H1 (cell line): ENCODE results near the gene ARHGAP15. TPM values are rescaled to one million over a fixed set of nuclear protein-coding genes. Genes with fewer than 3 reads are reported as not detected.

Experiments
- CTCF ChIA-PET: fragments of 300-600 bp; sonication (Branson Sonifier 250); formaldehyde crosslinking; loops from one replicate; lab custom pipeline; 2021; ENCODE audit not compliant: partially characterized antibody; lab: Charles Lee
- POLR2A ChIA-PET: fragments of 300-600 bp; sonication (Branson Sonifier 250); formaldehyde crosslinking; loops from one replicate; lab custom pipeline; 2021; ENCODE audit warnings: inconsistent platforms; ENCODE audit not compliant: partially characterized antibody; lab: Charles Lee
- DNase-seq, 2 experiments: peaks; one replicate each; pipeline versions ENCODE4 v3.0.0 to v3.0.0-alpha.2; 2010 to 2022; ENCODE audit warnings: low spot score in 2 of 2, low read depth in 1 of 2, mixed read lengths in 1 of 2
- FAIRE-seq: peaks from 2 replicates; lab custom pipeline; 2011; peaks lifted over from hg19 to GRCh38; lab: Jason Lieb, UNC
- H2AFZ ChIP-seq: 2 replicates; pipeline ENCODE4 v1.8.1; 2012; ENCODE audit warnings: low read length, inconsistent platforms
- H2AK5ac ChIP-seq: 2 replicates; pipeline ENCODE4 v1.6.1; 2013; ENCODE audit warnings: low read depth, low read length
- H2BK120ac ChIP-seq: replicated peaks from 2 replicates; pipeline ENCODE3; 2013; ENCODE audit warnings: low read depth, low read length, inconsistent platforms
- H2BK12ac ChIP-seq: 2 replicates; pipeline ENCODE4 v1.6.1; 2013; ENCODE audit warnings: low read depth, low read length
- H2BK15ac ChIP-seq: 2 replicates; pipeline ENCODE4 v1.6.1; 2013; ENCODE audit warnings: low read length
- H2BK20ac ChIP-seq: 2 replicates; pipeline ENCODE4 v1.6.1; 2013; ENCODE audit warnings: low read length
- H2BK5ac ChIP-seq: 2 replicates; pipeline ENCODE4 v1.6.1; 2013; ENCODE audit warnings: low read depth, low read length
- H3K14ac ChIP-seq: 2 replicates; pipeline ENCODE4 v1.6.1; 2013; ENCODE audit warnings: inconsistent platforms; ENCODE audit not compliant: insufficient read length
- H3K18ac ChIP-seq: 2 replicates; pipeline ENCODE4 v1.6.1; 2013; ENCODE audit warnings: low read length; ENCODE audit errors: extremely low read depth
- H3K23ac ChIP-seq: 2 replicates; pipeline ENCODE4 v1.6.1; 2013; ENCODE audit warnings: inconsistent platforms; ENCODE audit not compliant: insufficient read length
- H3K23me2 ChIP-seq: 2 replicates; pipeline ENCODE4 v1.6.1; 2013; ENCODE audit warnings: low read depth, low read length
- H3K27ac ChIP-seq: 2 replicates; pipeline ENCODE4 v1.6.1; 2011; ENCODE audit warnings: low read depth, low read length, inconsistent platforms
- H3K27me3 ChIP-seq, 4 experiments: replicated peaks in 1 of 4; 1 replicate in 1 of 4; 2 replicates in 3 of 4; pipeline versions ENCODE4 v1.6.1 to v1.8.1; 2011 to 2013; ENCODE audit warnings: low read length in 3 of 4, mild to moderate bottlenecking in 3 of 4, inconsistent platforms in 2 of 4, mixed read lengths in 2 of 4, moderate library complexity in 1 of 4; ENCODE audit not compliant: control insufficient read depth in 3 of 4, insufficient read depth in 3 of 4; ENCODE audit errors: extremely low read depth in 1 of 4
- H3K36me3 ChIP-seq, 4 experiments: 2 replicates each; pipeline versions ENCODE4 v1.6.1 to v1.8.1; 2011 to 2013; ENCODE audit warnings: mild to moderate bottlenecking in 4 of 4, low read length in 3 of 4, moderate library complexity in 2 of 4, control low read depth in 1 of 4, inconsistent platforms in 1 of 4; ENCODE audit not compliant: insufficient read depth in 4 of 4, control insufficient read depth in 2 of 4
- H3K4ac ChIP-seq: replicated peaks from 2 replicates; pipeline ENCODE3; 2013; ENCODE audit warnings: low read length, low read depth, mixed read lengths, inconsistent platforms; ENCODE audit not compliant: insufficient read length
- H3K4me1 ChIP-seq, 4 experiments: replicated peaks in 1 of 4; 1 replicate in 1 of 4; 2 replicates in 3 of 4; pipeline versions ENCODE4 v1.6.1 to v1.8.1; 2011 to 2013; ENCODE audit warnings: low read length in 3 of 4, inconsistent platforms in 2 of 4, mixed read lengths in 1 of 4; ENCODE audit not compliant: insufficient read depth in 4 of 4, control insufficient read depth in 3 of 4
- H3K4me2 ChIP-seq, 2 experiments: 2 replicates each; pipeline versions ENCODE4 v1.6.1 to v1.8.1; 2011 to 2013; ENCODE audit warnings: low read depth in 2 of 2, low read length in 2 of 2, control low read depth in 1 of 2, inconsistent platforms in 1 of 2, mild to moderate bottlenecking in 1 of 2; ENCODE audit not compliant: insufficient read depth in 1 of 2
- H3K4me3 ChIP-seq, 4 experiments: fragments of 200-600, 300-600 bp in 1 of 4; sonication (generic), shearing (Covaris generic), sonication (Bioruptor Twin) in 1 of 4; 2 replicates each; pipeline versions ENCODE4 v1.5.1 to v1.8.1; 2011 to 2016; ENCODE audit warnings: low read length in 4 of 4, low read depth in 3 of 4, control low read depth in 2 of 4, inconsistent platforms in 2 of 4, mild to moderate bottlenecking in 2 of 4, mixed read lengths in 1 of 4, moderate library complexity in 1 of 4; ENCODE audit not compliant: insufficient read depth in 2 of 4; ENCODE audit errors: extremely low read depth in 1 of 4
- H3K56ac ChIP-seq: replicated peaks from 2 replicates; pipeline ENCODE3; 2013; ENCODE audit warnings: low read depth, mild to moderate bottlenecking, mixed read lengths, low read length, inconsistent platforms; ENCODE audit not compliant: insufficient read length
- H3K79me1 ChIP-seq: 2 replicates; pipeline ENCODE4 v1.6.1; 2013; ENCODE audit warnings: low read depth, low read length, control low read depth
- H3K79me2 ChIP-seq, 2 experiments: 2 replicates each; pipeline versions ENCODE4 v1.6.1 to v1.8.1; 2012 to 2013; ENCODE audit warnings: low read length in 2 of 2, mild to moderate bottlenecking in 2 of 2, inconsistent platforms in 1 of 2; ENCODE audit not compliant: insufficient read depth in 2 of 2, control insufficient read depth in 1 of 2
- H3K9ac ChIP-seq, 4 experiments: replicated peaks in 1 of 4; 1 replicate in 1 of 4; 2 replicates in 3 of 4; pipeline versions ENCODE4 v1.6.1 to v1.8.1; 2011 to 2013; ENCODE audit warnings: low read depth in 3 of 4, low read length in 3 of 4, control low read depth in 2 of 4, mild to moderate bottlenecking in 2 of 4, moderate library complexity in 2 of 4, inconsistent platforms in 1 of 4; ENCODE audit errors: extremely low read depth in 1 of 4
- H3K9me3 ChIP-seq, 2 experiments: 2 replicates each; pipeline versions ENCODE4 v1.6.1 to v1.8.1; 2012 to 2013; ENCODE audit warnings: mild to moderate bottlenecking in 2 of 2, moderate library complexity in 2 of 2, control low read depth in 1 of 2, inconsistent platforms in 1 of 2, low read depth in 1 of 2, low read length in 1 of 2, mixed read lengths in 1 of 2; ENCODE audit not compliant: insufficient read depth in 2 of 2
- H4K20me1 ChIP-seq, 2 experiments: replicated peaks in 1 of 2; 2 replicates each; pipeline versions ENCODE3 to v1.8.1; 2011 to 2013; ENCODE audit warnings: inconsistent platforms in 2 of 2, low read length in 2 of 2, mild to moderate bottlenecking in 1 of 2; ENCODE audit not compliant: insufficient read depth in 2 of 2, control insufficient read depth in 1 of 2
- H4K5ac ChIP-seq: 2 replicates; pipeline ENCODE4 v1.6.1; 2013; ENCODE audit warnings: low read length, low read depth, mixed read lengths, inconsistent platforms; ENCODE audit not compliant: insufficient read length
- H4K8ac ChIP-seq: 2 replicates; pipeline ENCODE4 v1.8.0; 2013; ENCODE audit warnings: mild to moderate bottlenecking, moderate library complexity, low read length, inconsistent platforms; ENCODE audit not compliant: insufficient read depth; ENCODE audit errors: extremely low read depth
- H4K91ac ChIP-seq: replicated peaks from 2 replicates; pipeline ENCODE3; 2013; ENCODE audit warnings: low read length, mixed read lengths, inconsistent platforms; ENCODE audit not compliant: insufficient read length
- GABPA ChIP-seq: IDR thresholded peaks from 2 replicates; pipeline ENCODE4 v1.6.1; 2011; ENCODE audit warnings: mild to moderate bottlenecking, low read length, moderate library complexity, borderline replicate concordance; ENCODE audit not compliant: insufficient read depth
- GTF2F1 ChIP-seq: IDR thresholded peaks from 2 replicates; pipeline ENCODE4 v1.6.1; 2012; ENCODE audit warnings: low read depth, low read length, improper control_type of control experiment, borderline replicate concordance
- PHF8 ChIP-seq: fragments of 200-600 bp; sonication (generic); conservative IDR thresholded peaks from 2 replicates; pipeline ENCODE4 v1.7.1; 2012; ENCODE audit warnings: low read depth, mild to moderate bottlenecking, inconsistent platforms, low read length, moderate library complexity
- POU5F1 ChIP-seq: IDR thresholded peaks from 2 replicates; pipeline ENCODE4 v1.6.1; 2011; ENCODE audit warnings: low read depth, mild to moderate bottlenecking, low read length, moderate library complexity
- WGBS, 2 experiments: shearing (Covaris generic) in 1 of 2; methylation state at CpG; one replicate each; pipeline versions ENCODE4 v1.1.6 to v1.1.7; 2013 to 2015; ENCODE audit warnings: low lambda C conversion rate in 2 of 2, mixed read lengths in 2 of 2, inconsistent platforms in 1 of 2, low coverage in 1 of 2, missing lambda C conversion rate in 1 of 2; ENCODE audit not compliant: insufficient replicate concordance in 2 of 2, insufficient coverage in 1 of 2, insufficient read length in 1 of 2; ENCODE audit errors: extremely low coverage in 1 of 2, missing lambda C conversion rate in 1 of 2; 5-methylcytosine and 5-hydroxymethylcytosine counted together
- polyA plus RNA-seq, 7 experiments: library from polyadenylated mRNA; depleted of rRNA in 3 of 7; stranded (reverse) in 5 of 7; unstranded in 2 of 7; fragments of >200 nt in 5 of 7; fragments of 200-250 nt in 2 of 7; gene quantifications; 1 replicate in 5 of 7; 2 replicates in 1 of 7; 4 replicates in 1 of 7; pipeline versions ENCODE4 v1.2.1 to v1.2.3, GENCODE V29; 2011 to 2013; ENCODE audit warnings: missing spikeins in 2 of 7, mixed read lengths in 2 of 7
- total RNA-seq: library from RNA; stranded (reverse); fragmentation: NEBNext Ultra II Directional; extraction: Animal tissue kit (Norgen Biotek cat#: 25700); gene quantifications from 2 replicates; pipeline ENCODE4 v1.2.1, GENCODE V29; 2021
- TF ChIP-seq, protein P1 (sequence below): IDR thresholded peaks from 2 replicates; pipeline ENCODE4 v1.6.1; 2012; ENCODE audit warnings: inconsistent platforms

The ARHGAP15 gene
- total and polyA plus RNA-seq, 2 of the 8 experiments (the other 6 are each of a cell fraction or from before 2014, with no cell fraction given), result not detected

DNA sequence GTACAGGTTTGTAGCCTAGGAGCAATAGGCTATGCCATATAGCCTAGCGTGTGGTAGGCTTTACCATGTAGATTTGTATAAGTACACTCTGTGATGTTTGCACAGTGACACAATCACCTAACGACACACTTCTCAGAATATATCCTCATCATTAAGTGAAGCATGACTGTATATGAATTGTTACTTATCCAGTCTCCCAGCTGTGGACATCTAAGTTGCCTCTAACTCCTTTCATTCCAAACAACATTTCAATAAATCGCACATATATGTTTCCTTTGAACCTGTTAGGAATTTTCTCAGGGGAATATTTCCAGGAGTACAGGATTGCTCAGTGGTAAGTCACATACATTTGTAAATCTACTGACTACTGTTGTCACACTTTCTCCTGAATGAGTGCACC lies 90.0 kb downstream of the ARHGAP15 start:
- Histone ChIP-seq H3K36me3 (no peaks in the 10 kb centered on the region), H3K9ac (no peak overlapping the region), H3K27ac (no peak overlapping the region), H2AK5ac (no peak overlapping the region), H4K20me1 (no peaks in the 10 kb centered on the region), H3K56ac (no peak overlapping the region), H3K4ac (no peak overlapping the region), H2BK120ac (no peak overlapping the region), H3K4me1 (no peaks in the 10 kb centered on the region), H4K91ac (no peak overlapping the region), H3K23me2 (no peaks in the 10 kb centered on the region), H4K5ac (no peak overlapping the region), H2BK5ac (no peak overlapping the region), H3K79me1 (no peaks in the 10 kb centered on the region), H3K27me3 (no peaks in the 10 kb centered on the region), H3K4me3 (no peak overlapping the region), H2BK15ac (no peak overlapping the region), H4K8ac (no peak overlapping the region), H3K9me3 (no peaks in the 10 kb centered on the region), H3K14ac (no peak overlapping the region), H3K18ac (no peak overlapping the region), H3K79me2 (no peaks in the 10 kb centered on the region), H2AFZ (no peak overlapping the region), H2BK12ac (no peak overlapping the region), H3K23ac (no peak overlapping the region), H3K4me2 (no peak overlapping the region), H2BK20ac (no peak overlapping the region)
- FAIRE-seq (no peak), DNase-seq (no peak)
- ChIA-PET POLR2A (no interaction called here), CTCF (interaction anchor here (0.8 to 12.1 kb wide), 4 partner anchors 14 to 108 kb away, joined by 3 to 86 read pairs (median 4); no protein-coding TSS in a partner anchor)
- 86% methylated on average over 3 of the region's 3 CpGs; no CpG with 5 or more reads in 1 of the 2 experiments for WGBS, 2 experiments
- TF ChIP-seq, protein P1, sequence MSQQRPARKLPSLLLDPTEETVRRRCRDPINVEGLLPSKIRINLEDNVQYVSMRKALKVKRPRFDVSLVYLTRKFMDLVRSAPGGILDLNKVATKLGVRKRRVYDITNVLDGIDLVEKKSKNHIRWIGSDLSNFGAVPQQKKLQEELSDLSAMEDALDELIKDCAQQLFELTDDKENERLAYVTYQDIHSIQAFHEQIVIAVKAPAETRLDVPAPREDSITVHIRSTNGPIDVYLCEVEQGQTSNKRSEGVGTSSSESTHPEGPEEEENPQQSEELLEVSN, result no peak
- no peak for TF ChIP-seq PHF8
- TF ChIP-seq GABPA, result no peak
- no peak for TF ChIP-seq GTF2F1
- TF ChIP-seq POU5F1, result no peak
